Muscle layer of duodenum (tissue), 2 donors: Measurements from ENCODE around the gene ENAM.
"Not testable (repeated sequence)": the region's sequence is repeated elsewhere in the genome, so short reads cannot be mapped to it uniquely, and the experiment has no call there.

Experiments
- H3K27ac ChIP-seq: one replicate; pipeline ENCODE4 v1.7.0; 2013; ENCODE audit warnings: mild to moderate bottlenecking, low read length
- H3K27me3 ChIP-seq: one replicate; pipeline ENCODE4 v1.7.0; 2013; ENCODE audit warnings: low read depth, mild to moderate bottlenecking, control low read depth, low read length
- H3K36me3 ChIP-seq, 2 donors: one replicate each; pipeline ENCODE4 v1.7.0; 2013; ENCODE audit warnings: low read length in 2 of 2, control low read depth in 1 of 2, mild to moderate bottlenecking in 1 of 2; ENCODE audit not compliant: insufficient read depth in 2 of 2, control insufficient read depth in 1 of 2
- H3K4me1 ChIP-seq, 2 donors: one replicate each; pipeline ENCODE4 v1.7.0; 2013; ENCODE audit warnings: low read length in 2 of 2, mild to moderate bottlenecking in 2 of 2, control low read depth in 1 of 2, moderate library complexity in 1 of 2; ENCODE audit not compliant: insufficient read depth in 2 of 2, control insufficient read depth in 1 of 2
- H3K4me3 ChIP-seq, 2 donors: one replicate each; pipeline ENCODE4 v1.7.0; 2013; ENCODE audit warnings: low read length in 2 of 2, low read depth in 1 of 2, mild to moderate bottlenecking in 1 of 2
- H3K9me3 ChIP-seq, 2 donors: one replicate each; pipeline ENCODE4 v1.7.0; 2013; ENCODE audit warnings: low read length in 2 of 2, control low read depth in 1 of 2, mild to moderate bottlenecking in 1 of 2; ENCODE audit not compliant: control insufficient read depth in 1 of 2
- donor health status: healthy.

The ENAM gene

DNA sequence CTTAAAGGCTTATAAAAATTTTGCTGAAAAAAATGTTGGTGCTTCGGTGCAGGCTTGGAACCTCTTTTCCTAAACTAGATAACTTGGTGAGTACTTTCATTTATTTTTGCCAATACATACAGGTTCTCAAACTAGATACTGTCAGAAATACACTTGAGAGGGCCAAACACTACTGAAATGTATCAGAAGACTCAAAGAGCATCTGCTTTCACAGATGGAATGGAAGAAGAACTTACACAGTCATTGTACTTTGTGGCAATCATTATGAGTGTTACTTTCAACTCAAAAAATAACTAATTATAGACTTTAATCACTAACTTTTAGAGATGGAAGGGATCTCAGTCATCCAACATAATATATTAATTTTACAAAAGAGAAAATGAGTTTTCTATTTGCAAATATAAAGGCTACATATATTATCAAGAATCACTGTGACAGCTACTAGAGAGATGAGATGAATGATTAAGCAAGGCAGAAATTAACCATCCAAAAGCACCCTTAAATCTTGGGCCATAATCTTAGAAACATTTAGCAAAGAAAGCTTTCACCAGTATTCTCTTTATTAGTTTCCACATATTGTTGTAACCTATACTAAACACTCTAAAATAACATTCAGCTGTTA lies 1.0 kb downstream of the ENAM start:
- Histone ChIP-seq H3K4me3 (no peak overlapping the region), H3K4me1 (no peaks in the 10 kb centered on the region), H3K9me3 (no peaks in the 10 kb centered on the region), H3K27ac (no peak overlapping the region), H3K36me3 (no peaks in the 10 kb centered on the region), H3K27me3 (no peaks in the 10 kb centered on the region)

DNA sequence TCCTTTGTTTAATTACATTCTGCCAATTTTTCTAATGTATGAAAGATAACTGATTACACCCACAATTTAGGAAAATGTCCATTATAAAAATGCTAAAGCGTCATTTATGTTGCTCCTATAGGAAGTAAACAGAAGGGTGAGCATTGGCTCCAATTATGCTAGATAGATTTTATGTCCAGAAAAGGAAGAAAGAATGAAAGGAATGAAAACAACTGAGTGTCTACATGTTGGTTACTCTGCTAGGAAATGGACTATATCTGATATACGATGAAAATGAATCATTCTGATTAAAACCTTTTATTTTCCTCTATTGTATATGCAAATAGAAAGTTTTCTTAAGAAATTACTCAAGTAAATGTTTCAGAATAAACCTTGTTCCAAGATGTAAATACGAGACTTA lies 1.6 kb downstream of the ENAM start:
- Histone ChIP-seq H3K27ac (no peak overlapping the region), H3K4me1 (no peaks in the 10 kb centered on the region), H3K27me3 (no peaks in the 10 kb centered on the region), H3K36me3 (no peaks in the 10 kb centered on the region), H3K4me3 (no peak overlapping the region), H3K9me3 (no peaks in the 10 kb centered on the region)

GRCh38 chr4:70632028-70632427 lies 3.5 kb downstream of the ENAM start:
- H3K27ac ChIP-seq, result no peak overlapping the region
- no peaks in the 10 kb centered on the region for H3K36me3 ChIP-seq
- no peak overlapping the region for H3K4me3 ChIP-seq
- H3K9me3 ChIP-seq, result no peaks in the 10 kb centered on the region
- H3K4me1 ChIP-seq, result no peaks in the 10 kb centered on the region
- H3K27me3 ChIP-seq, result no peaks in the 10 kb centered on the region

DNA sequence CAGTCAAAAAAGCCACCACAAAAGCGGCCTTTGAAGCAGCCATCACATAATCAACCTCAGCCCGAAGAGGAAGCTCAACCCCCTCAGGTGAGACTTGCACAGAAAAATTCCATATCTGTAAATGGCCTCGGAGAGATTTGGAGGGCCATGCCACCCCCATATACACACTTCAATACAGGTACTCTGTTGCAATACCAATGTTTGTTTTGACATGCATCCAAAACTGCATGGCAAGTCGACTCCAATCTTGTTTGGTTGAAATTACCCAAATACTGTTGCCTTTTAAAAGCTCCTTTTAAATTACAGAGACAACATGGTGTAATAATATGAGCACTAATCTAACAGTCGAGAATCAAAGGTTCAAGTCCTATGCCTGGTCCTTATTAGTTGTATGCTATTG lies 5.9 kb downstream of the ENAM start:
- H3K9me3 ChIP-seq, result no peaks in the 10 kb centered on the region
- H3K36me3 ChIP-seq, result no peaks in the 10 kb centered on the region
- no peaks in the 10 kb centered on the region for H3K27me3 ChIP-seq
- peaks cover 0 to 6% of the 10 kb centered on the region in 2 donors for H3K4me1 ChIP-seq
- H3K27ac ChIP-seq, result no peak overlapping the region
- no peak overlapping the region for H3K4me3 ChIP-seq

GRCh38 chr4:70637239-70637913 lies 8.8 kb downstream of the ENAM start:
- Histone ChIP-seq H3K27ac (no peak overlapping the region), H3K9me3 (no peaks in the 10 kb centered on the region), H3K4me1 (peaks cover 0 to 6% of the 10 kb centered on the region in 2 donors), H3K27me3 (no peaks in the 10 kb centered on the region), H3K36me3 (no peaks in the 10 kb centered on the region), H3K4me3 (peak overlapping the region; percentile 31 to 40)

DNA sequence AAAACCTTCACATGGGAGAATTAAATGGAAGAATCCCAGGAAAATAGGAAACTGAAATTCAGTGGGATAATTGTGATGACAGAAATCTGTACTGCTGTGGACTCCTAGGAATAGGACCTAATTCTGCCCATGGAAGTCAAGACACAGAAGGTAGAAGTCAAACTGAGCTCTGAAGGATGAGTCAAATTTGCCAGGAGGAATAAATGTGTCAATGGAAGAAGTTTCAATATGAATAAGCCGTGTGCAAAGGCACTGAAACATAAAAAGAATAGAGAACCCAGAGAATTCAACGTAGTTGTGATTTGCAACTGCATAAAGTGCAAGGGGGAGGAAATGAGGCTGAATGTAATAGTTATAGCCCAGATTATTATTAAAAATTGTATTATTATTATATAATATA lies 11.6 kb downstream of the ENAM start:
- no peak overlapping the region for H3K27ac ChIP-seq
- H3K9me3 ChIP-seq, result no peaks in the 10 kb centered on the region
- H3K4me1 ChIP-seq, result peaks cover 0 to 6% of the 10 kb centered on the region in 2 donors
- no peaks in the 10 kb centered on the region for H3K27me3 ChIP-seq
- no peak overlapping the region for H3K4me3 ChIP-seq
- H3K36me3 ChIP-seq, result no peaks in the 10 kb centered on the region

DNA sequence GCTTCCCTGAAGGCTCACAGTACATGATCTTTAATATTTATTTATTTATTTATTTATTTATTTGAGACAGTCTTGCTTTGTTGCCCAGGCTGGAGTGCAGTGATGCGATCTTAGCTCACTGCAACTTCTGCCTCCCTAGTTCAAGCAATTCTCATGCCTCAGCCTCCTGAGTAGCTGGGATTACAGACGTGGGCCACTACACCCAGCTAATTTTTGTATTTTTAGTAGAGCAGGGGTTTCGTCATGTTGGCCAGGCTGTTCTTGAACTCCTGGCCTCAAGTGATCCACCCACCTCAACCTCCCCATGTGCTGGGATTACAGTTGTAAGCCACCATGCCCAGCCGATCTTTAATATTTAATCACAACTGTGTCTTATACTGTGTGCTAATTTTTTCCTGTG lies 22.2 kb downstream of the ENAM start:
- not testable (repeated sequence) for H3K36me3 ChIP-seq, H3K9me3 ChIP-seq, H3K4me1 ChIP-seq, H3K27ac ChIP-seq, H3K27me3 ChIP-seq, H3K4me3 ChIP-seq

DNA sequence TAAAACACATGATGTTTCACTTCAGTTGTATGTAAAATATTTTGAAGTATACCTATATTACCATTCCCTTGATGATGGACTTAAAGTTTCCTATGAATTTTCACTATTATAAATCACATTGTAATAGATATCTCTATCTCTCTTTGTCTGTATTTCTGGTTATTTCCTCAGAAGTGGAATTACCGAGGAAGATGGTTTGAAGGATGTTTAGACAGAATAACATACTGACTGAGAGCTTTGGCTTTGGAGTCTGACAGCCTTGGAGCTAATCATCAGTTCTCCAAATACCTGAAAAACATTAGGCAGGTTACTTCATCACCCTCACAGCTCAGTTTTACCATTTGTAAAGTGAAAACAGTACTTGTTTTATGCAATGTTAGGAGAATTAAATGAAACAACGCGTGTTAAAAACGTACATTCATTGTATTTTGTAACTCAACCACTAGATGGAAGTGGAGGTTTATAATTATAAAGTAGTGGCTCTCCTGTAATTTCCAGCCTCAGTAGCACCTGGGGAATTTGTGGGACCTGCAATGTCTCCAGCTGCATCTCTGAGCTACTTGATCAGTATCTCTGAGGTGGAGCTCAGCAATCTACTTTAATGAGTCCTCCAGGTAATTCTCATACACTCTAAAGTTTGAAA lies 23.4 kb downstream of the ENAM start:
- no peaks in the 10 kb centered on the region for H3K36me3 ChIP-seq
- no peak overlapping the region for H3K27ac ChIP-seq
- H3K9me3 ChIP-seq, result no peaks in the 10 kb centered on the region
- no peak overlapping the region for H3K4me3 ChIP-seq
- H3K4me1 ChIP-seq, result no peaks in the 10 kb centered on the region
- H3K27me3 ChIP-seq, result peaks cover 4% of the 10 kb centered on the region

- H3K36me3 ChIP-seq, result no peaks in the 10 kb centered on the region
- no peak overlapping the region for H3K4me3 ChIP-seq
- no peak overlapping the region for H3K27ac ChIP-seq
- H3K9me3 ChIP-seq, result no peaks in the 10 kb centered on the region
- peaks cover 4% of the 10 kb centered on the region for H3K27me3 ChIP-seq
- H3K4me1 ChIP-seq, result no peaks in the 10 kb centered on the region
These were observed 26.1 kb downstream of the ENAM start for GRCh38 chr4:70654605-70655011.

DNA sequence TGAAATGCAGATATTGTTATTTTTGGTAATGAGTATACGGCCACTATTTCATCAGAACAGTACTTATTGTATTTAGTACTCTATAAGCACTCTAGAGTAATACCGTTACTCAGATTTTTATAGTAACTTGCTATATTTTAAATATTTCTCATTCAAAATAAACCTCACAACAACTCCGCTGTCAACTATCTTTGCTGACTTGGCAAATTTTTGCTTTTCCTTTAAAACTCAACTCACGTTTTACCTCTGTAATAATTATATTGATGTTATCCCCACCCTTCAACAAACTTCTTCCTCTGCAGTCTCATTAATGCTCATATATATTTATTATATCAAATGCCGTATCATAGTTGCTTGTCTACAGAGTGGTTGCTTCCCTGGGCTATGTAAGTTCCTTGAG lies 28.8 kb downstream of the ENAM start:
- Histone ChIP-seq H3K4me1 (no peaks in the 10 kb centered on the region), H3K27me3 (peaks cover 4% of the 10 kb centered on the region), H3K27ac (no peak overlapping the region), H3K36me3 (no peaks in the 10 kb centered on the region), H3K4me3 (no peak overlapping the region), H3K9me3 (no peaks in the 10 kb centered on the region)

GRCh38 chr4:70658418-70658817 lies 29.9 kb downstream of the ENAM start:
- Histone ChIP-seq H3K4me1 (no peaks in the 10 kb centered on the region), H3K36me3 (no peaks in the 10 kb centered on the region), H3K27me3 (peaks cover 4% of the 10 kb centered on the region), H3K9me3 (no peaks in the 10 kb centered on the region), H3K4me3 (no peak overlapping the region), H3K27ac (no peak overlapping the region)
